Measurements from ENCODE around the gene CDC16. TPM values are rescaled to one million over a fixed set of nuclear protein-coding genes. Genes with fewer than 3 reads are reported as not detected.

Gene CDC16
- total RNA-seq, 4 donors from 2014 or later = 50.1 to 149 (median 69.7) TPM

GRCh38 chr13:114296448-114296847 is 61.8 kb downstream of the CDC16 start:
- Histone ChIP-seq H3K4me3 (no peak overlapping the region), H3K27me3 (no peaks in the 10 kb centered on the region), H3K36me3 (peaks cover 0 to 67% (median 0%) of the 10 kb centered on the region in 3 donors), H3K27ac (no peak overlapping the region), H3K9me3 (no peaks in the 10 kb centered on the region), H3K4me1 (no peaks in the 10 kb centered on the region)
- DNase-seq = no peak
- TF ChIP-seq POLR2A (IDR thresholded peaks at IDR 0.05) (no peak), CTCF (IDR thresholded peaks at IDR 0.05) (no peak)

- DNase-seq = no peak
- Histone ChIP-seq H3K36me3 (peaks cover 0 to 67% (median 0%) of the 10 kb centered on the region in 3 donors), H3K4me3 (no peak overlapping the region), H3K27ac (no peak overlapping the region), H3K4me1 (no peaks in the 10 kb centered on the region), H3K27me3 (no peaks in the 10 kb centered on the region), H3K9me3 (no peaks in the 10 kb centered on the region)
- no peak for TF ChIP-seq POLR2A (IDR thresholded peaks at IDR 0.05)
- no peak for TF ChIP-seq CTCF (IDR thresholded peaks at IDR 0.05)
Measured at GRCh38 chr13:114296902-114297301, 62.2 kb downstream of the CDC16 start.

DNA sequence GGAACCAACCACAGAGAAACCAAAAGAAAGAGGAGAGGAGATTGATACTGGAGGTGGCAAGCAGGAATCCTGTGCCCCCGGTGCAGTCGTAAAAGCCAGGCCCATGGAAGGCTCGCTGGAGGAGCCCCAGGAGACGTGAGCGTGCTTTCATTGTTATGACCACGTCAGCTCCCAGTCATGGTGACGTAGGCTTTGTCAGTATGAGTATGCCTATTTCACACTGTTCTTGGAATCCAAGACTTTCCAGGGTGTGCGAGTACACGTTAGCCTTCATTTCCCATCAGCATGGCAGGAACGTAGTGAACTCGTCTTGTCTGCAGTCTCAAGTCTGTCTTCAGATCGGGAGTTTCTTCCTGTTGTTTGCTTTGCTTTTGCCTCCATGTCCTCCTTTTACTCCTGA is 64.2 kb downstream of the CDC16 start:
- no peaks in the 10 kb centered on the region for H3K9me3 ChIP-seq
- no peak for TF ChIP-seq CTCF (IDR thresholded peaks at IDR 0.05)
- TF ChIP-seq POLR2A (IDR thresholded peaks at IDR 0.05) = no peak
- no peak overlapping the region for H3K4me3 ChIP-seq
- no peaks in the 10 kb centered on the region for H3K4me1 ChIP-seq
- no peak for DNase-seq
- no peak overlapping the region for H3K27ac ChIP-seq
- peaks cover 0 to 73% (median 0%) of the 10 kb centered on the region in 3 donors for H3K36me3 ChIP-seq
- no peaks in the 10 kb centered on the region for H3K27me3 ChIP-seq

GRCh38 chr13:114299604-114300305 is 65.1 kb downstream of the CDC16 start:
- Histone ChIP-seq H3K4me3 (no peak overlapping the region), H3K4me1 (no peaks in the 10 kb centered on the region), H3K27ac (no peak overlapping the region), H3K36me3 (peaks cover 0 to 77% (median 0%) of the 10 kb centered on the region in 3 donors), H3K9me3 (no peaks in the 10 kb centered on the region), H3K27me3 (no peaks in the 10 kb centered on the region)
- no peak for DNase-seq
- TF ChIP-seq POLR2A (IDR thresholded peaks at IDR 0.05) = no peak

DNA sequence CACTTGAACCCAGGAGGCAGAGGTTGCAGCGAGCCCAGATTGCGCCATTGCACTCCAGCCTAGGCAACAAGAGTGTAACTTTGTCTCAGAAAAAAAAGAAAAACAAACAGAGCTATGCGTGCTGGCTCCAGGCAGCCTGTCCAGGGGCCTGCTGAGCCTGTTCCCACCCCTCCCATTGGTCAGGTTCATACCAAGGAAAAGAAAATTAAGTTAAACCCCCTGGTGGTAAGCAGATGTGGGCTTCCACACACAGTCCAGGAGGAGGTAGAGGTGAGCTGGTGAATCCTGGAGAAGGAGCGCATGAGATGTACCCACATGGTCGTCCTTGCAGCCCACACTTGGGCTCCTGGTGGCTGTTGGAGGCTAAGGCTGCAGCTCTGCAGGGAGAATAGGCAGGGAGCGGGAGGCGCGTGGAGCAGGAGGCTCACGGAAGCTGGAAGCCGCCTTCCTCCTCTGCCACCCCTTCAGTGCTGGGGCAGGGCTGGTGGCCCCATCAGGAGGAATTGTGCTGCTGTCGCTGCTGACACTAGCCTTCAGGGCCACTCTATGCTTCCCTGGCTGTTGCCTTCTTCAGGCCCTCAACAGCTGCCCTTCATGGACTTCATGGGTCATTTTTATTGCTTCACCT is 69.1 kb downstream of the CDC16 start:
- Histone ChIP-seq H3K4me1 (no peaks in the 10 kb centered on the region), H3K36me3 (peaks cover 0 to 70% (median 0%) of the 10 kb centered on the region in 3 donors), H3K9me3 (no peaks in the 10 kb centered on the region), H3K27ac (no peak overlapping the region), H3K4me3 (no peak overlapping the region), H3K27me3 (no peaks in the 10 kb centered on the region)
- no peak for DNase-seq
- TF ChIP-seq CTCF (IDR thresholded peaks at IDR 0.05) (no peak), POLR2A (IDR thresholded peaks at IDR 0.05) (no peak)

- H3K27ac ChIP-seq = no peak overlapping the region
- no peak for DNase-seq
- H3K4me3 ChIP-seq = no peak overlapping the region
- peaks cover 0 to 64% (median 0%) of the 10 kb centered on the region in 3 donors for H3K36me3 ChIP-seq
- no peaks in the 10 kb centered on the region for H3K9me3 ChIP-seq
- TF ChIP-seq CTCF (IDR thresholded peaks at IDR 0.05) (no peak), POLR2A (IDR thresholded peaks at IDR 0.05) (no peak)
- no peaks in the 10 kb centered on the region for H3K4me1 ChIP-seq
- H3K27me3 ChIP-seq = no peaks in the 10 kb centered on the region
Measured at GRCh38 chr13:114304346-114305034, 69.8 kb downstream of the CDC16 start.

Measured in Peyer's patch (tissue), 4 donors.